Immature natural killer cell (primary cell): ENCODE measurements around the gene FNBP1. TPM values are rescaled to one million over a fixed set of nuclear protein-coding genes. Genes with fewer than 3 reads are reported as not detected.
"Not testable (repeated sequence)": the region's sequence is repeated elsewhere in the genome, so short reads cannot be mapped to it uniquely, and the experiment has no call there.

Experiments used
- DNase-seq, 3 donors: peaks; one replicate each; pipeline ENCODE4 v3.0.0; 2022; ENCODE audit warnings: mixed read lengths in 1 of 3
- H3K27ac Mint-ChIP-seq, 6 donors: one replicate each; pipeline ENCODE4 v1.8.0; 2020; ENCODE audit warnings: mixed read lengths in 6 of 6, mild to moderate bottlenecking in 5 of 6, inconsistent platforms in 4 of 6, moderate library complexity in 3 of 6
- H3K27me3 Mint-ChIP-seq, 3 donors: one replicate each; pipeline ENCODE4 v1.8.0; 2020 to 2021; ENCODE audit warnings: low read depth in 3 of 3, mild to moderate bottlenecking in 3 of 3, mixed read lengths in 3 of 3, moderate library complexity in 3 of 3, inconsistent platforms in 1 of 3
- H3K36me3 Mint-ChIP-seq, 3 donors: one replicate each; pipeline ENCODE4 v1.8.0; 2020; ENCODE audit warnings: mixed read lengths in 3 of 3, inconsistent platforms in 2 of 3, mild to moderate bottlenecking in 2 of 3
- H3K4me1 Mint-ChIP-seq, 2 donors: one replicate each; pipeline ENCODE4 v1.8.0; 2020; ENCODE audit warnings: inconsistent platforms in 2 of 2, mild to moderate bottlenecking in 2 of 2, mixed read lengths in 2 of 2, moderate library complexity in 1 of 2
- H3K4me3 Mint-ChIP-seq, 5 donors: one replicate each; pipeline ENCODE4 v1.8.0; 2020; ENCODE audit warnings: mild to moderate bottlenecking in 5 of 5, mixed read lengths in 5 of 5, inconsistent platforms in 3 of 5, moderate library complexity in 3 of 5
- H3K9me3 Mint-ChIP-seq, 6 donors: one replicate each; pipeline ENCODE4 v1.8.0; 2020; ENCODE audit warnings: mild to moderate bottlenecking in 6 of 6, mixed read lengths in 6 of 6, inconsistent platforms in 4 of 6, moderate library complexity in 3 of 6
- polyA plus RNA-seq, 3 donors: library from polyadenylated mRNA; unstranded; fragments of 300-500 nt; fragmentation: Illumina TruSeq; gene quantifications; one replicate each; pipeline ENCODE4 v1.2.3, GENCODE V29; 2021

FNBP1 gene
- polyA plus RNA-seq, 3 donors from 2014 or later, result 113 to 136 (median 135) TPM

DNA sequence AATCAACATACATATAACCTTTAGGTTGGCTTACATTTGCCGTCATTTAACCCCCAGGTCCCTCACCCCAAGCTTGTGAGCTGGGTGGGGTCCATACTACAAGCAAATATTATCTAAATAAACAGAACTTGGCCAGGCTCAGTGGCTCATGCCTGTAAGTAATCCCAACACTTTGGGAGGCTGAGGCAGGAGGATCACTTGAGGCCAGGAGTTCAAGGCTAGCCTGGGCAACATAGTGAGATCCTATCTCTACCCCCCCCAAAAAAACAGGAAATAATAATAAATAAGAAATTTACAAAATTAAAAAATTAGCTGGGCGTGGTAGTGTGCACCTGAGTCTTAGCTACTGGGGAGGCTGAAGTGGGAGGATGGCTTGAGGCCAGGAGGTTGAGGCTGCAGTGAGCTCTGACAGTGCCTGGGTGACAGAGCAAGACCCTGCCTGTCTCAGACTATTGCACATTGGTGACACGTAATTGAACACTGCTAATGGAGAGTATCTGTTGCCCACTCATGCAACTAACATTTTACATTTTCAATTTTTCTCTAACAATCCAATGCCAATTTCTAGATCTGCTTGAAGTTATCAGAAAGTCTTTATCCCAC lies 18.9 kb downstream of the FNBP1 start:
- peaks cover 96 to 97% of the 10 kb centered on the region in 2 donors for H3K4me1 Mint-ChIP-seq
- H3K9me3 Mint-ChIP-seq, result no peaks in the 10 kb centered on the region
- peaks cover 0 to 2% (median 2%) of the 10 kb centered on the region in 3 donors for H3K27me3 Mint-ChIP-seq
- no peaks in the 10 kb centered on the region for H3K36me3 Mint-ChIP-seq
- peak overlapping the region; percentile 51 to 84 (median 69) for H3K27ac Mint-ChIP-seq
- no peak for DNase-seq
- H3K4me3 Mint-ChIP-seq, result peak overlapping the region in 2 of 5 donors; percentile 27 to 64

GRCh38 chr9:130023144-130023787 lies 19.7 kb downstream of the FNBP1 start:
- H3K4me3 Mint-ChIP-seq, result peak overlapping the region in 3 of 5 donors; percentile 2 to 66 (median 64)
- no peaks in the 10 kb centered on the region for H3K36me3 Mint-ChIP-seq
- no peaks in the 10 kb centered on the region for H3K27me3 Mint-ChIP-seq
- no peaks in the 10 kb centered on the region for H3K9me3 Mint-ChIP-seq
- H3K27ac Mint-ChIP-seq, result peak overlapping the region; percentile 68 to 92 (median 82)
- no peak for DNase-seq
- peaks cover 91% of the 10 kb centered on the region in 2 donors for H3K4me1 Mint-ChIP-seq

DNA sequence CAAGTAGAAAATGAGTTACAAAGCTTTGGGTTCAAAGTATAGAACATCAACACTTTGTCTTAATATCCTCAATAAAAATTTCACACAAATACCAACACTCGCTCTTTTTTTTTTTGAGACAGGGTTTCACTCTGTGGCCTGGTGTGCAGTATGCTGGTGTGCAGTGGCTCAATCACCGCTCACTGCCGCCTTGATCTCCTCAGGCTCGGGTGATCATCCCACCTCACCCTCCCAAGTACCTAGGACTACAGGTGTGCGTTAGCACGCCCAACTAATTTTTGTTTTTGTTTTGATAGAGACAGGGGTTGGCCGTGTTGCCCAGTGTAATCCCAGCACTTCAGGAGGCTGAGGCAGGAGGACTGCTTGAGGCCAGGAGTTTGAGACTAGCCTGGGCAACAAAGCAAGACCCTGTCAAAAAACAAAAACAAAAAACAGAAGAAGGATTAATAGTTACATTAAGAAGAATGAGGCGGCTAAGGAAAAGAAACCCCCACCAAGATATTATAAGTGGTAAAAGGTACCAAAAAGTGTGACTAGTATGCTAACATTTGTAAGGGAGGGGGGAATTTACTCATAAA lies 20.3 kb downstream of the FNBP1 start:
- H3K4me1 Mint-ChIP-seq, result peaks cover 85 to 88% of the 10 kb centered on the region in 2 donors
- H3K9me3 Mint-ChIP-seq, result no peaks in the 10 kb centered on the region
- H3K27ac Mint-ChIP-seq, result peak overlapping the region; percentile 68 to 92 (median 82)
- DNase-seq, result no peak
- H3K4me3 Mint-ChIP-seq, result peak overlapping the region in 4 of 5 donors; percentile 11 to 66 (median 40)
- H3K27me3 Mint-ChIP-seq, result no peaks in the 10 kb centered on the region
- no peaks in the 10 kb centered on the region for H3K36me3 Mint-ChIP-seq

DNA sequence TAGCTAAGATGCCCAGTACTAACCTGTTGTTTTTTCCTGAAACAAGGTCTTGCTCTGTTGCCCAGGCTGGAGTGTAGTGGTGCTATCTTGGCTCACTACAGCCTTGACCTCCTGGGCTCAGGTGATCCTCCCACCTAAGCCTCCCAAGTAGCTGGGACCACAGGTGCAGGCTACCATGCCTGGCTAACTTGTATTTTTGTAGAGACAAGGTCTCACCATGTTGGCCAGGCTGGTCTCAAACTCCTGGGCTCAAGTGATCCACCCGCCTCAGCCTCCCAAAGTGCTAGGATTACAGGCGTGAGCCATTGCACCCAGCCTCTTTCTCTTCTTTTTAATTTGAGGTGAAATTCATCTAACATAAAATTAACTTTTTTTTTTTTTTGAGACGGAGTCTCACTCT lies 21.1 kb downstream of the FNBP1 start:
- Mint-ChIP-seq H3K4me3 (peak overlapping the region in 1 of 5 donors; percentile 29), H3K4me1 (peaks cover 84 to 87% of the 10 kb centered on the region in 2 donors), H3K27ac (peak overlapping the region; percentile 62 to 92 (median 79))
- H3K36me3 Mint-ChIP-seq, H3K9me3 Mint-ChIP-seq, H3K27me3 Mint-ChIP-seq, DNase-seq: not testable (repeated sequence)

- H3K27me3 Mint-ChIP-seq, result peaks cover 0 to 5% (median 2%) of the 10 kb centered on the region in 3 donors
- H3K27ac Mint-ChIP-seq, result peak overlapping the region; percentile 0 to 92 (median 74)
- no peak for DNase-seq
- peaks cover 4 to 10% (median 4%) of the 10 kb centered on the region in 3 donors for H3K36me3 Mint-ChIP-seq
- no peaks in the 10 kb centered on the region for H3K9me3 Mint-ChIP-seq
- H3K4me1 Mint-ChIP-seq, result peaks cover 83 to 87% of the 10 kb centered on the region in 2 donors
- peak overlapping the region in 1 of 5 donors; percentile 43 for H3K4me3 Mint-ChIP-seq
These were observed 21.9 kb downstream of the FNBP1 start for GRCh38 chr9:130021123-130021522.

DNA sequence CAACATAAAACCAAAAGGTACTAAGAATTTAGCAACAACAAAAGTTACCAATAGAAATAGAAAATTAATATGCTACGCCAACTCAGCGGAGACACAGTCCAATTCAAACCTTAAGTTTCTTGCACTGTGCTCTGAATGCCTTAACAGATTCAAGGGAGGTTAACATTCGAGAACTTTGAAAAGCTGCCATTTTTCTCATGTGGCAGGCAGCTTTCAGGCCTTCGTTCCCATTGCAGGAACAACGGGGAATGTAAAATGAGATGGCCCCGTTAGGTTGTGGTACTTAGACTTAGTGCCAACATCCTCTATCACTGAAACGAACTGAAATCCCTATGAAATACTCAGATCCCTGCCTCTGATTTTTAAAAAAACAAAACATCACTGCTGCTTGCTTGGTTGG lies 22.4 kb downstream of the FNBP1 start:
- H3K27ac Mint-ChIP-seq, result peak overlapping the region; percentile 0 to 78 (median 67)
- peaks cover 78 to 83% of the 10 kb centered on the region in 2 donors for H3K4me1 Mint-ChIP-seq
- H3K9me3 Mint-ChIP-seq, result no peaks in the 10 kb centered on the region
- H3K36me3 Mint-ChIP-seq, result peaks cover 4 to 10% (median 4%) of the 10 kb centered on the region in 3 donors
- peak overlapping the region in 1 of 5 donors; percentile 43 for H3K4me3 Mint-ChIP-seq
- H3K27me3 Mint-ChIP-seq, result peaks cover 0 to 5% (median 2%) of the 10 kb centered on the region in 3 donors
- DNase-seq, result no peak

GRCh38 chr9:130018265-130018664 lies 24.7 kb downstream of the FNBP1 start:
- peaks cover 0 to 5% (median 2%) of the 10 kb centered on the region in 3 donors for H3K27me3 Mint-ChIP-seq

GRCh38 chr9:130017510-130017909 lies 25.5 kb downstream of the FNBP1 start:
- not testable (repeated sequence) for DNase-seq, H3K4me3 Mint-ChIP-seq, H3K9me3 Mint-ChIP-seq, H3K27me3 Mint-ChIP-seq, H3K36me3 Mint-ChIP-seq
- Mint-ChIP-seq H3K4me1 (peaks cover 71 to 73% of the 10 kb centered on the region in 2 donors), H3K27ac (peak overlapping the region; percentile 58 to 90 (median 84))

More at GRCh38 chr9:130018265-130018664, 24.7 kb downstream of the FNBP1 start:
- H3K4me3 Mint-ChIP-seq, result no peak overlapping the region
- peak overlapping the region in 5 of 6 donors; percentile 34 to 78 (median 62) for H3K27ac Mint-ChIP-seq
- no peaks in the 10 kb centered on the region for H3K9me3 Mint-ChIP-seq
- H3K4me1 Mint-ChIP-seq, result peaks cover 72 to 73% of the 10 kb centered on the region in 2 donors
- no peak for DNase-seq
- H3K36me3 Mint-ChIP-seq, result peaks cover 4 to 10% (median 4%) of the 10 kb centered on the region in 3 donors

DNA sequence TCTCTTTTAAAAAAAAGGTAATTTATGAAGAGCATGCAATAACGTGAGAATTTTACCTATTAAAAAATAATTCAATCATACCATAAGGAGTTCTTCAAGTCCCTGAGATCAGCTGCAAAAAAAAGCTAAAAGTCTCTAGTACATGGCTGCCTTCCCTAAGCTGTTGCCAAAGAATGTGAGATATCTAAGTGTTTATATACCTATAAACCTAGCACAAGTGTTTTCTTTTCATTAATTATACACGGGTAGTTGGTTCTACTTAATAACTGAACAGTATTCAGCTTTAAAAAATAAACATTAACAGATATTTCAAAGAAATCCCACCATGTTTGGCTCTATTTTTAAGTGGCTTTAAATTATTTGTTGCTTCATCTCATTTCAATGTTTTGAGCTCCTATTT lies 25.9 kb downstream of the FNBP1 start:
- peak overlapping the region; percentile 58 to 90 (median 84) for H3K27ac Mint-ChIP-seq
- H3K4me3 Mint-ChIP-seq, result peak overlapping the region in 3 of 5 donors; percentile 22 to 54 (median 24)
- peaks cover 0 to 5% (median 2%) of the 10 kb centered on the region in 3 donors for H3K27me3 Mint-ChIP-seq
- peaks cover 69 to 73% of the 10 kb centered on the region in 2 donors for H3K4me1 Mint-ChIP-seq
- no peak for DNase-seq
- H3K36me3 Mint-ChIP-seq, result peaks cover 4 to 10% (median 4%) of the 10 kb centered on the region in 3 donors
- H3K9me3 Mint-ChIP-seq, result no peaks in the 10 kb centered on the region

DNA sequence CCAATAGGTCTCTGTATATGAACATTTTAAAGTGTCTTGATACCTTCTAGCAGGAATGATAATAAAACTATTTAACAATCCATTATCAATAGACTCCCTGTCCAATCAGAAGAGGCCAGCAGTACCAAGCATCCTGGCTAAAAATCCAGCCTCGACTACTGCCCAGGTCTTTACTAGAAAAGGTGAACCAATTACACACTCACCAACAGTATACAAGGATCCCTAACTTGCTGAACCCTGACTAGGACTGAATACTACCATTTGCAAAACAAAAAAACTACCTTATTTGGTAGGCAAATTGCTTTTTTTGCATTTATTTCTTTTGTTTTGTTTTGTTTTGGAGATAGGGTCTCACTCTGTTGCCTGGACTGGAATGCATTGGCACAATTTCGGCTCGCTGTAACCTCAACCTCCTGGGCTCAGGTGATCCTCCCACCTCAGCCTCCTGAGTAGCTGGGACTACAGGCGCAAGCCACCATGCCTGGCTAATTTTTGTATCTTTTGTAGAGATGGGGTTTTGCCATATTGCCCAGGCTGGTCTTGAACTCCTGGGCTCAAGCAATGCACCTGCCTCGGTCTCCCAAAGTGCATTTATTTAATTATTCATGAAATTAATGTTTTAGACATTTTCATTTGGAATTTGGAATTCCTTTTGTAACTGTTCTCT lies 27.5 kb downstream of the FNBP1 start:
- Mint-ChIP-seq H3K27ac (peak overlapping the region in 1 of 6 donors; percentile 38), H3K27me3 (peaks cover 0 to 5% (median 2%) of the 10 kb centered on the region in 3 donors), H3K4me1 (peaks cover 66 to 75% of the 10 kb centered on the region in 2 donors), H3K4me3 (no peak overlapping the region), H3K36me3 (peaks cover 4 to 10% (median 7%) of the 10 kb centered on the region in 3 donors), H3K9me3 (no peaks in the 10 kb centered on the region)
- no peak for DNase-seq

DNA sequence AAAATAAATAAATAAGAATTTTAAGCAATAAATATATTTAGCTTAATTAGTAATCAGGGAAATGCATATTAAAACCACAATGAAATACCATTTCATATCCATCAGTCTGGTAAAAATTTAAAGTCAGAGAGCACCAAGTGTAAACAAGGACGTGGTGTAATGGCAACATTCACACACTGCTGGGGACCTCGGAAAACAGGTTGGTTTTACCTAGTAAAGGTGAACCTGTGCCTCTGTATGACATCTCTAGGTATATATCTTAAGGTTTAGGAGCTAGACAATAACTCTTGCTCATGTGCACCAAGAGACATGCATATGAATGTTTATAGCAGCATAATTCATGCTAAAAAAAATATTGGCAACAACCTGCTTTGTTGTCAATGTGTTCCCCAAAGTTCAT lies 29.7 kb downstream of the FNBP1 start:
- no peaks in the 10 kb centered on the region for H3K9me3 Mint-ChIP-seq
- H3K27me3 Mint-ChIP-seq, result peaks cover 1 to 5% (median 2%) of the 10 kb centered on the region in 3 donors
- H3K27ac Mint-ChIP-seq, result peak overlapping the region; percentile 24 to 81 (median 60)
- peaks cover 4 to 10% (median 7%) of the 10 kb centered on the region in 3 donors for H3K36me3 Mint-ChIP-seq
- H3K4me1 Mint-ChIP-seq, result peaks cover 72 to 79% of the 10 kb centered on the region in 2 donors
- no peak overlapping the region for H3K4me3 Mint-ChIP-seq
- no peak for DNase-seq

- peaks cover 0 to 3% (median 0%) of the 10 kb centered on the region in 3 donors for H3K36me3 Mint-ChIP-seq
- H3K27me3 Mint-ChIP-seq, result peaks cover 0 to 1% (median 0%) of the 10 kb centered on the region in 3 donors
- H3K4me1 Mint-ChIP-seq, result peaks cover 77 to 95% of the 10 kb centered on the region in 2 donors
- DNase-seq, result no peak
- peak overlapping the region in 3 of 5 donors; percentile 2 to 30 (median 5) for H3K4me3 Mint-ChIP-seq
- H3K27ac Mint-ChIP-seq, result peak overlapping the region; percentile 80 to 94 (median 89)
- no peaks in the 10 kb centered on the region for H3K9me3 Mint-ChIP-seq
These were observed 32.6 kb downstream of the FNBP1 start for GRCh38 chr9:130010151-130010988.

DNA sequence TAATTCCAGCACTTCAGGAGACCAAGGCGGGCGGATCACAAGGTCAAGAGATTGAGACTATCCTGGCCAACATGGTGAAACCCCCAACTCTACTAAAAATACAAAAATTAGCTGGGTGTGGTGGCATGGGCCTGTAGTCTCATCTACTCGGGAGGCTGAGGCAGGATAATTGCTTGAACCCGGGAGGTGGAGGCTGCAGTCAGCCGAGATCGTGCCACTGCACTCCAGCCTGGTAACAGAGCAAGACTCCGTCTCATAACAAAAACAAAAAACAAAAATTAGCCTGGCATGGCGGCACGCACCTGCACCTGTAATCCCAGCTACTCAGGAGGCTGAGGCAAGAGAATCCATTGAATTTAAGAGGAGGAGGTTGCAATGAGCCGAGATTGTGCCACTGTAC lies 33.4 kb downstream of the FNBP1 start:
- H3K9me3 Mint-ChIP-seq, H3K36me3 Mint-ChIP-seq, H3K27me3 Mint-ChIP-seq, DNase-seq: not testable (repeated sequence)
- peak overlapping the region in 1 of 5 donors; percentile 22 for H3K4me3 Mint-ChIP-seq
- peak overlapping the region; percentile 85 to 97 (median 91) for H3K27ac Mint-ChIP-seq
- peaks cover 74 to 88% of the 10 kb centered on the region in 2 donors for H3K4me1 Mint-ChIP-seq
